Urinary bladder (tissue), 4 donors: Measurements from ENCODE around the gene DZIP1L. TPM values are rescaled to one million over a fixed set of nuclear protein-coding genes. Genes with fewer than 3 reads are reported as not detected.

Experiments used
- DNase-seq: peaks from one replicate; pipeline ENCODE4 v3.0.0-alpha.2; 2015; ENCODE audit errors: extremely low spot score
- H3K27ac ChIP-seq: one replicate; pipeline ENCODE4 v1.5.1; 2013; ENCODE audit warnings: low read depth, mild to moderate bottlenecking, moderate library complexity
- H3K36me3 ChIP-seq: one replicate; pipeline ENCODE4 v1.6.1; 2013; ENCODE audit warnings: mild to moderate bottlenecking, moderate library complexity; ENCODE audit not compliant: insufficient read depth
- H3K4me1 ChIP-seq: one replicate; pipeline ENCODE4 v1.6.1; 2013; ENCODE audit warnings: mild to moderate bottlenecking, moderate library complexity; ENCODE audit not compliant: insufficient read depth
- H3K4me3 ChIP-seq: one replicate; pipeline ENCODE4 v1.5.1; 2013; ENCODE audit warnings: low read depth, low read length
- WGBS: extraction: QIAGEN DNeasy Blood & Tissue Kit; methylation state at CpG from one replicate; pipeline ENCODE4 v1.1.7; 2013; 5-methylcytosine and 5-hydroxymethylcytosine counted together
- polyA plus RNA-seq: library from polyadenylated mRNA; stranded (reverse); fragments of 200-250 nt; gene quantifications from one replicate; pipeline ENCODE4 v1.2.3, GENCODE V29; 2013
- total RNA-seq: library from RNA; depleted of rRNA; stranded (reverse); fragments of >200 nt; gene quantifications from one replicate; pipeline ENCODE4 v1.2.3, GENCODE V29; 2014
- donor health status: healthy with polysubstance abuse.
- donor health status: healthy.

The DZIP1L gene
- total and polyA plus RNA-seq, 2 donors: 7.2 to 54.0 TPM

DNA sequence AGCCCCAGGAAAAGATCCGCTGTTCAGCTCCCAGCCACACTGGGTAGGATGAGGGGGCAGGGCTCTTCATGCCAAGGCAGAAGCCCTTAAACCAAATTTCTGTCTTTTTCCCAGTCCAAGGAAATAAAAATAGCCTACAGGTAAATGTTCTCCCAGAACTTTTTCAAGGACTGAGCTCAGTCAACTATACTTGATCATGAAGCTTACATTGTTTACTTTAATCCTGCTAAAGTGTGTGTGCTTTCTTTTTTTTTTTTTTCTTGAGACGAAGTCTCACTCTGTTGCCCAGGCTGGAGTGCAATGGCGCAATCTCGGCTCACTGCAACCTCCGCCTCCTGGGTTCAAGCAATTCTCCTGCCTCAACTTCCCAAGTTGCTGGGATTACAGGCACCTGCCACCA lies 87.6 kb downstream of the DZIP1L start:
- WGBS: 94% methylated on average over 5 of the region's 5 CpGs
- no peak for DNase-seq
- no peaks in the 10 kb centered on the region for H3K36me3 ChIP-seq

DNA sequence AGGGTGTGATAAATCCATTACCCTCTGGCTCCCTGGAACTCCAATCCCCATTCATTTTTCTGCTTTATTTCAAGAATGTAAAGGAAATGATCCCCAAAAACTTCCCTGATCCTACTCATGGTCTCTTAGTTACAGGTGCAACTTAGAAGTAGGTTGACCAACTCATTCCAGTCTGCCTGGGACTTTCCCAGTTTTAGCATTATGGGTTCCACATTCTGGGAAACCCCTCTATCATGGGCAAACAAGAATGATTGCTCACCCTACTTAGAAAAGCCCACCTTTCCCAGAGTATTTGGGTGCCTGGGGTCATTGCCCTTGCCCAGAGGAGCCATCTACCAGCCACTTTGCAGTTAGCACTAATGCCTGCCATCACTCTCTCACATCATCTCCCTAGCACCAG lies 89.9 kb downstream of the DZIP1L start:
- H3K4me1 ChIP-seq: no peaks in the 10 kb centered on the region
- no peak for DNase-seq
- no peak overlapping the region for H3K27ac ChIP-seq
- no peaks in the 10 kb centered on the region for H3K36me3 ChIP-seq
- no peak overlapping the region for H3K4me3 ChIP-seq

More for the DNA sequence above, 87.6 kb downstream of the DZIP1L start:
- Histone ChIP-seq H3K27ac (no peak overlapping the region), H3K4me3 (no peak overlapping the region), H3K4me1 (no peaks in the 10 kb centered on the region)

DNA sequence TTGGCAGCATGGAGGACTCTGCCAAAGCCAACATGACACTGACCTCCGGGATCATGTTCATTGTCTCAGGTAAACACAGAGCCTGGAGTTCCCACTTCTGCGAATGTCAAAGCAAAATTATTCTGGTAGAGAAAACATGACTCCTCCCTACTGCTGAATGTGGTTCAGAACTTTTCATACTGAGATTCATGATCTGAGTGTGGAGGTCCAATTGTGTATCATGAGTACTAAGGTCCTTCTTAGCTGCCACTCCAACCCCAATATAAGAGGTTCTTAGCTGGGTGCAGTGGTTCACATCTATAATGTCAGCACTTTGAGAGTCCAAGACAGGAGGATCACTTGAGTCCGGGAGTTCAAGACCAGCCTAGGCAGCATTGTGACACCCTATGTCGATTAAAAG lies 91.7 kb downstream of the DZIP1L start:
- Histone ChIP-seq H3K4me1 (no peaks in the 10 kb centered on the region), H3K36me3 (no peaks in the 10 kb centered on the region), H3K27ac (no peak overlapping the region), H3K4me3 (no peak overlapping the region)
- WGBS: 97% methylated on average over 4 of the region's 4 CpGs
- no peak for DNase-seq

DNA sequence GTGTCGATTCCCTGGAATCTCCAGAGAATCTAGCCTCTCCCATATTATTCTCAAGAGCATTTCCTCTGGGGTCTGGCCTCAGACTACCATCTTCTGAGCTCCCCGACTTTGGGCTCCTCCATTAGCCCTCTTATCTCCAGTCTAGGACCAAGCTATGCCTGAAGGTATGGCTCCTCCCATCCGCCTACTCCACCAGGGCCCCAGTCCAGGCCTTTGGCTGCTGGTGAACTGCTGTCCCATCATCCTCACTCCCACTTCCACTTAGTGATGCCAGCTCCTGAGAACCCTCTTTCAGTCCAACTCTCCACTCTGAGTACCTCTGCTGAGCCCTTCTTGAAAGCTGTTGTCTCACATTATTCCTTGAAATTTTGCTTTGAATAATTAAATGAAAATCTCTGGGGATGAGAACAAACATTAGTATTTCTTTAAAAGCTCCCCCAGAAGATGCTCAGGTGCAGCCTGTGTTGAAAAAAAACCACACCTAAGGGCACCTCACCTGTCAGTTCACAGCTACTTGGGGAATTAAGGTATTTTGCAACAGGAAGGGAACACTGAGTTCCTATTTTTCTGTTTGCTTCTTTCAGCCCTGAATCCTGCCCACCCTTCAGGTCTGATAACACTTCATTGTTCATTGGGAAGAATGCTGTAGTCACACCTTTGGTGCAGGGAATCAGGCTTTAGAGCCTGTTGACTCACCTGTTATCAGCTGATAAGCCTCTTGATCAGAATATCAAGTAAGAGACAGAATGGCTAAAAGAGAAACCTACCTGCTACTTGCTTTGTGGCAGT lies 95.9 kb downstream of the DZIP1L start:
- Histone ChIP-seq H3K4me3 (no peak overlapping the region), H3K27ac (no peak overlapping the region), H3K36me3 (no peaks in the 10 kb centered on the region), H3K4me1 (no peaks in the 10 kb centered on the region)
- WGBS: 85% methylated on average over 3 of the region's 3 CpGs
- DNase-seq: no peak

DNA sequence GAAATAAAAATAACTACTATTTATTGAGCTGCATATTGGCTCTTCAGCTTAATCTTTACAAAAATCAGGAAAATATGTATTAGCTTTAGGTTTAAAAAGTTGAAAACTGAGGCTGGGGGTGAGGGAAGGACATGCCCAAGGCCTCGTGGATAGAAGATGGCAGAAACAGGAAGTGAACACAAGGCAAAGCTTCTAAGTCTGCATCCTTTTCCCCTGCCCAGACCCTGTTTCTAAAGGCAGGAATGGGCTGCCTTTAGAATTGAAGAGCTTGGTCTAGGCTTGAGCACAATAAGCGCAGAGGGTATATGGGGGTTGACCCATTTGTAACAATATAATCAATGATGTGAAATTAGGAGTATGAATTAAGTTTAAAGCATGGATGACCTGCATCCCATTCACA lies 99.3 kb downstream of the DZIP1L start:
- Histone ChIP-seq H3K36me3 (no peaks in the 10 kb centered on the region), H3K4me3 (no peak overlapping the region), H3K4me1 (no peaks in the 10 kb centered on the region), H3K27ac (no peak overlapping the region)
- DNase-seq: no peak
- WGBS: 83% methylated on average over 2 of the region's 2 CpGs

DNA sequence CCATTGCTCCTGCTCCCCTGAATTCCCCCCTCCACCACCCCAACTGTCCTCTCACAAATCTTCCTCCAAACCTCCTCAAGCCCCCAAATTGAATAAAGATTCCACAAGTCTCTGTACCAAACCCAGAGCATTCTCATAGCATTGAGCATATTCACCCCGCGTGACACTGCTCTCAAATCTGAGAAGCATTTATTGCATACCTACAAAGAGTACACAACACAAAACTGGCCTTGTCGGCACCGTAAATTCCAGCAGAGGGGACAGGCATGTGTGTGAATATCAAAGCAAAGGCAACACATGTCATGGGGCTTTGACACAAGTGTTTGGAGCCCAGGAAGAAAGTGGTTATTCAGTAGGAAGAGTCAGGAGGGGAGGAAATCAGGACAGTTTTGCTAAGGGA lies 102.9 kb downstream of the DZIP1L start:
- Histone ChIP-seq H3K4me1 (no peaks in the 10 kb centered on the region), H3K27ac (no peak overlapping the region), H3K36me3 (no peaks in the 10 kb centered on the region), H3K4me3 (no peak overlapping the region)
- WGBS: 82% methylated on average over 4 of the region's 4 CpGs
- no peak for DNase-seq

Other genes with a start within 250 kb of the DZIP1L start
- not detected for gene CLDN18, start 105.4 kb downstream of the DZIP1L start, total RNA-seq
- not detected for gene CLDN18, start 105.4 kb downstream of the DZIP1L start, polyA plus RNA-seq
- not detected for gene A4GNT, start 16.8 kb upstream of the DZIP1L start, total RNA-seq
- not detected for gene A4GNT, start 16.8 kb upstream of the DZIP1L start, polyA plus RNA-seq
- 25.8 TPM for gene DBR1, start 59.3 kb upstream of the DZIP1L start, total RNA-seq
- 11.3 TPM for gene DBR1, start 59.3 kb upstream of the DZIP1L start, polyA plus RNA-seq
- gene ARMC8, start 71.7 kb upstream of the DZIP1L start, total RNA-seq: 83.3 TPM
- gene ARMC8, start 71.7 kb upstream of the DZIP1L start, polyA plus RNA-seq: 33.0 TPM
- gene NME9, start 214.2 kb upstream of the DZIP1L start, total RNA-seq: 0.16 TPM
- gene NME9, start 214.2 kb upstream of the DZIP1L start, polyA plus RNA-seq: not detected
- gene MRAS, start 233.0 kb upstream of the DZIP1L start, total RNA-seq: 22.9 TPM
- gene MRAS, start 233.0 kb upstream of the DZIP1L start, polyA plus RNA-seq: 58.0 TPM